B cell (primary cell): ENCODE data around the gene CHMP6. TPM values are rescaled to one million over a fixed set of nuclear protein-coding genes. Genes with fewer than 3 reads are reported as not detected.

Experiments
- ATAC-seq: fragments of 200-7000 bp; cut with Tn5 transposase; one replicate; pipeline ENCODE4 v1.10.0; 2021; ENCODE audit warnings: low read depth, mild to moderate bottlenecking, moderate number of reproducible peaks, moderate library complexity
- CTCF ChIA-PET: fragments of 350-600 bp; sonication (Branson Sonifier 250); formaldehyde crosslinking; loops from one replicate; lab custom pipeline; 2021; ENCODE audit warnings: antibody characterized with exemption, inconsistent platforms; lab: Charles Lee
- POLR2A ChIA-PET: fragments of 350-600 bp; sonication (Branson Sonifier 250); formaldehyde crosslinking; loops from one replicate; lab custom pipeline; 2021; ENCODE audit warnings: antibody characterized with exemption; lab: Charles Lee
- DNase-seq: peaks from one replicate; pipeline ENCODE4 v3.0.0; 2013
- H2AFZ ChIP-seq: 2 replicates; pipeline ENCODE4 v1.6.1; 2012; ENCODE audit warnings: mild to moderate bottlenecking, low read depth, low read length; ENCODE audit not compliant: insufficient read depth, poor library complexity, severe bottlenecking
- H3K27ac ChIP-seq, 2 donors: 1 replicate in 1 of 2; 2 replicates in 1 of 2; pipeline ENCODE4 v1.5.1; 2012 to 2013; ENCODE audit warnings: low read length in 2 of 2, mild to moderate bottlenecking in 2 of 2, moderate library complexity in 1 of 2
- H3K27me3 ChIP-seq, 4 experiments: fragments of 200-600 bp in 1 of 4; sonication (generic) in 1 of 4; replicated peaks in 1 of 4; 1 replicate in 2 of 4; 2 replicates in 2 of 4; pipeline versions ENCODE4 v1.6.1 to v1.7.0; 2013 to 2016; ENCODE audit warnings: low read length in 3 of 4, mild to moderate bottlenecking in 2 of 4, mixed read lengths in 1 of 4, moderate library complexity in 1 of 4; ENCODE audit not compliant: insufficient read depth in 4 of 4, control insufficient read depth in 3 of 4; ENCODE audit errors: control extremely low read depth in 1 of 4
- H3K36me3 ChIP-seq, 2 experiments: replicated peaks in 1 of 2; 1 replicate in 1 of 2; 2 replicates in 1 of 2; pipeline versions ENCODE4 v1.6.1 to v1.7.1; 2013; ENCODE audit warnings: low read length in 1 of 2; ENCODE audit not compliant: insufficient read depth in 2 of 2, control insufficient read depth in 1 of 2; ENCODE audit errors: control extremely low read depth in 1 of 2, extremely low read depth in 1 of 2
- H3K4me1 ChIP-seq, 2 donors: fragments of 200-600 bp in 1 of 2; sonication (generic) in 1 of 2; 1 replicate in 1 of 2; 2 replicates in 1 of 2; pipeline versions ENCODE4 v1.5.1 to v1.6.1; 2013 to 2017; ENCODE audit warnings: low read length in 2 of 2; ENCODE audit not compliant: control insufficient read depth in 2 of 2, insufficient read depth in 2 of 2
- H3K4me2 ChIP-seq: replicated peaks from 2 replicates; pipeline ENCODE3; 2012; ENCODE audit warnings: mild to moderate bottlenecking, low read depth, low read length; ENCODE audit not compliant: poor library complexity, severe bottlenecking
- H3K4me3 ChIP-seq, 5 experiments: fragments of 200-600 bp in 1 of 5; sonication (generic) in 1 of 5; 1 replicate in 3 of 5; 2 replicates in 2 of 5; pipeline versions ENCODE4 v1.5.1 to v1.7.0; 2011 to 2016; ENCODE audit warnings: low read length in 4 of 5, mild to moderate bottlenecking in 4 of 5, low read depth in 2 of 5, control low read depth in 1 of 5, moderate library complexity in 1 of 5; ENCODE audit not compliant: insufficient read depth in 1 of 5; ENCODE audit errors: control extremely low read depth in 1 of 5, extremely low read depth in 1 of 5
- H3K79me2 ChIP-seq: fragments of 200-600 bp; sonication (generic); one replicate; pipeline ENCODE4 v1.6.0; 2016; ENCODE audit warnings: low read length; ENCODE audit not compliant: control insufficient read depth, insufficient read depth
- H3K9ac ChIP-seq: fragments of 200-600 bp; sonication (generic); 2 replicates; pipeline ENCODE4 v1.6.1; 2017; ENCODE audit warnings: mild to moderate bottlenecking, low read length, moderate library complexity
- H3K9me3 ChIP-seq, 3 donors: one replicate each; pipeline versions ENCODE4 v1.6.1 to v1.7.1; 2013; ENCODE audit warnings: low read length in 2 of 3; ENCODE audit not compliant: control insufficient read depth in 2 of 3, insufficient read depth in 1 of 3; ENCODE audit errors: control extremely low read depth in 1 of 3
- H4K20me1 ChIP-seq: 2 replicates; pipeline ENCODE4 v1.6.0; 2012; ENCODE audit warnings: mild to moderate bottlenecking, low read length; ENCODE audit not compliant: insufficient read depth, control insufficient read depth, poor library complexity, severe bottlenecking
- H3K27ac Mint-ChIP-seq: one replicate; pipeline ENCODE4 v1.8.0; 2021; ENCODE audit warnings: mixed read lengths
- H3K27me3 Mint-ChIP-seq: one replicate; pipeline ENCODE4 v1.8.0; 2021; ENCODE audit warnings: mixed read lengths
- H3K4me1 Mint-ChIP-seq: one replicate; pipeline ENCODE4 v1.8.0; 2021; ENCODE audit warnings: mixed read lengths
- H3K4me3 Mint-ChIP-seq: one replicate; pipeline ENCODE4 v1.8.0; 2021; ENCODE audit warnings: mixed read lengths
- H3K9me3 Mint-ChIP-seq: one replicate; pipeline ENCODE4 v1.8.0; 2022; ENCODE audit warnings: mixed read lengths; ENCODE audit not compliant: insufficient read depth
- EZH2 ChIP-seq: IDR thresholded peaks from 2 replicates; pipeline ENCODE4 v1.6.1; 2012; ENCODE audit warnings: borderline replicate concordance, low read depth, mild to moderate bottlenecking, moderate library complexity, low read length; ENCODE audit not compliant: insufficient read depth, poor library complexity, severe bottlenecking
- WGBS: methylation state at CpG from one replicate; pipeline ENCODE4 v1.1.5; 2013; ENCODE audit warnings: missing lambda C conversion rate; ENCODE audit not compliant: insufficient coverage; 5-methylcytosine and 5-hydroxymethylcytosine counted together
- intact Hi-C: fragments of 100-400 bp; cut with micrococcal nuclease; formaldehyde crosslinking; loops from one replicate; pipeline ENCODE4 v1.10.0; 2022
- polyA plus RNA-seq: library from polyadenylated mRNA; depleted of rRNA; stranded (reverse); fragments of >200 nt; gene quantifications from 2 replicates; pipeline ENCODE4 v1.2.3, GENCODE V29; 2012
- total RNA-seq, 2 donors: library from RNA; stranded (reverse); fragments of 120-200 nt in 1 of 2; gene quantifications; 1 replicate in 1 of 2; 2 replicates in 1 of 2; pipeline versions ENCODE4 v1.2.3 to v1.2.4, GENCODE V29; 2013 to 2022
- TF ChIP-seq, protein P1 (sequence below): fragments of 200-600 bp; IDR thresholded peaks from one replicate; pipeline ENCODE4 v1.8.0; 2022; ENCODE audit warnings: antibody characterized with exemption, mild to moderate bottlenecking

CHMP6 gene
- total and polyA plus RNA-seq, 2 donors (not counting 1 experiment from before 2014, with no cell fraction given) = 21.2 to 46.2 TPM

DNA sequence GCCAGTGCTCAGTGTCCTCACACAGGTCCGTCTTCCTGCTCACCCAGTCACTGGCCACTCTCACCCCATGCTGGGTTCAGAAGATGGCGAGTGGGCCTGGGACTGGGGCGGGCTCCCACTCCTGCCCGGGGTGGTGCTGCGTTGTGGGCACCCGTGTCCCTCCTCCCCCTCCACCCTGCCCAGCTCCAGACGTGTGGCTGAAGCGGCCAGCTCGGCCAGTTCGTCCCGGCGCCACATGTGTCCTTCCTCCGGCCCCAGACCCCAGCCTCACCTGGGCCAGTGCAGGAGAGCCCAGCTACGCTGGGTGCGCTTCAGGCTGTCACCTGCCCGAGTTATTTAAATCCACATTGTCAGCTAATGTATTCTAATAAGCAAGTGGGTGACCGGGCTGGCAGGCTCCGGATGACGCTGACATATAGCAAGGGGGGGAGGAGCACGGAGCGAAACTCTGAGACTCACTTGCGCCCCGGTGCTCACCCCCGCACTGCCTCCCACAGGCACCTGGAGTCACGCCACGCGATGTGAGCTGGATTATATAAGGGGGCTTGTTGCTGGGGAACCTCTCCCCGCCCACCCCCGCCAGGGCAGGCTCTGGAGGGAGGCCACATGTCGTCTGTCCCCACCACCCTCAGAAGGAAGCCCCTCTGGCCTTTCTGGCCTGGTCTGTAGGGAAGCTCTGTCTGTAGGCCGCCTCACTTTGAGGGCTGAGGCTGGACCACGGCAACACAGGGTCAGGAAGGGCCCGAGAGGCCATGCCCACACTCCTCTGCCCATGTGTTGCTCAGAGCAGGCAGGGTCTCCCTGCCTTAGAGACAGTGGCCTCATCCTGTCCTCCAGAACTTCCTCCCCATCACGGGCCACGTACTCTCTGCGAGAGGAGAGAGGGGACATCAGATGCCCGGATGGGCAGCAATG lies 36.2 kb downstream of the CHMP6 start:
- WGBS = 49% methylated on average over 27 of the region's 37 CpGs
- TF ChIP-seq, protein P1, sequence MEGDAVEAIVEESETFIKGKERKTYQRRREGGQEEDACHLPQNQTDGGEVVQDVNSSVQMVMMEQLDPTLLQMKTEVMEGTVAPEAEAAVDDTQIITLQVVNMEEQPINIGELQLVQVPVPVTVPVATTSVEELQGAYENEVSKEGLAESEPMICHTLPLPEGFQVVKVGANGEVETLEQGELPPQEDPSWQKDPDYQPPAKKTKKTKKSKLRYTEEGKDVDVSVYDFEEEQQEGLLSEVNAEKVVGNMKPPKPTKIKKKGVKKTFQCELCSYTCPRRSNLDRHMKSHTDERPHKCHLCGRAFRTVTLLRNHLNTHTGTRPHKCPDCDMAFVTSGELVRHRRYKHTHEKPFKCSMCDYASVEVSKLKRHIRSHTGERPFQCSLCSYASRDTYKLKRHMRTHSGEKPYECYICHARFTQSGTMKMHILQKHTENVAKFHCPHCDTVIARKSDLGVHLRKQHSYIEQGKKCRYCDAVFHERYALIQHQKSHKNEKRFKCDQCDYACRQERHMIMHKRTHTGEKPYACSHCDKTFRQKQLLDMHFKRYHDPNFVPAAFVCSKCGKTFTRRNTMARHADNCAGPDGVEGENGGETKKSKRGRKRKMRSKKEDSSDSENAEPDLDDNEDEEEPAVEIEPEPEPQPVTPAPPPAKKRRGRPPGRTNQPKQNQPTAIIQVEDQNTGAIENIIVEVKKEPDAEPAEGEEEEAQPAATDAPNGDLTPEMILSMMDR = no peak
- no peak for TF ChIP-seq EZH2
- Mint-ChIP-seq H3K27me3 (peaks cover 32% of the 10 kb centered on the region), H3K27ac (no peak overlapping the region), H3K4me3 (no peak overlapping the region), H3K4me1 (peaks cover 4% of the 10 kb centered on the region), H3K9me3 (no peaks in the 10 kb centered on the region)
- Histone ChIP-seq H3K4me3 (no peak overlapping the region), H3K79me2 (no peaks in the 10 kb centered on the region), H4K20me1 (no peaks in the 10 kb centered on the region), H3K4me1 (peaks cover 0 to 7% of the 10 kb centered on the region in 2 donors), H3K36me3 (no peaks in the 10 kb centered on the region), H3K27ac (no peak overlapping the region), H3K27me3 (peaks cover 0 to 40% (median 3%) of the 10 kb centered on the region in 4 experiments), H3K4me2 (no peak overlapping the region), H3K9ac (no peak overlapping the region), H2AFZ (no peak overlapping the region), H3K9me3 (peaks cover 0 to 24% (median 3%) of the 10 kb centered on the region in 3 donors)
- ATAC-seq = no peak
- ChIA-PET POLR2A (no interaction called here), CTCF (no interaction called here)
- DNase-seq = peak; percentile 20
- intact Hi-C loops = no loop called here

DNA sequence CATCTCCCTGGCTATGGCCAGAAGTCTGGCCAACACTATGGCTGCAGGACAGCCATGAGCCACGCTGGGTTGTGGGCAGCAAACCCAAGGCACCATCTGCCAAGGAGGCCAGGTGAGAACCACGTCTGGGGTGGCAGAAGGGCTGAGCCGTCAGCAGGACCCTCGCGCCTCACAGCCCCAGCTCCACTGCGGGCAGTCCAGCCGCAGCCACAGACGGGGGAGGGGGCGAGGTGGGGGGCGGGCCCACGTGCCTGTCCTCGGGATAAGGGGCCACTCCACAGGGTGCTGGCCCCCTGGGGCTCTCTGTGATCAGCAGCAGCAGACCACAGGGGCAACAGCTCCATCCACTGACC lies 36.8 kb downstream of the CHMP6 start:
- H3K36me3 ChIP-seq = no peaks in the 10 kb centered on the region
- peaks cover 0 to 24% (median 3%) of the 10 kb centered on the region in 3 donors for H3K9me3 ChIP-seq
- Mint-ChIP-seq H3K9me3 (no peaks in the 10 kb centered on the region), H3K4me3 (no peak overlapping the region), H3K27me3 (peaks cover 38% of the 10 kb centered on the region), H3K4me1 (peaks cover 8% of the 10 kb centered on the region), H3K27ac (no peak overlapping the region)
- ChIA-PET POLR2A (no interaction called here), CTCF (no interaction called here)
- intact Hi-C loops = no loop called here
- H3K4me1 ChIP-seq = peaks cover 2 to 5% of the 10 kb centered on the region in 2 donors
- TF ChIP-seq, protein P1 = no peak
- no peak for TF ChIP-seq EZH2
- no peak overlapping the region for H3K27ac ChIP-seq
- no peak for ATAC-seq
- H3K27me3 ChIP-seq = peaks cover 0 to 45% (median 4%) of the 10 kb centered on the region in 4 experiments
- H3K4me2 ChIP-seq = no peak overlapping the region
- DNase-seq = peak; percentile 4
- WGBS = 29% methylated on average over 12 of the region's 12 CpGs
- no peak overlapping the region for H3K4me3 ChIP-seq
- H3K9ac ChIP-seq = no peak overlapping the region
- H2AFZ ChIP-seq = no peak overlapping the region
- H4K20me1 ChIP-seq = no peaks in the 10 kb centered on the region
- H3K79me2 ChIP-seq = no peaks in the 10 kb centered on the region
